ENCODE results near the gene ADAMTSL3.

- TF ChIP-seq, protein P1, sequence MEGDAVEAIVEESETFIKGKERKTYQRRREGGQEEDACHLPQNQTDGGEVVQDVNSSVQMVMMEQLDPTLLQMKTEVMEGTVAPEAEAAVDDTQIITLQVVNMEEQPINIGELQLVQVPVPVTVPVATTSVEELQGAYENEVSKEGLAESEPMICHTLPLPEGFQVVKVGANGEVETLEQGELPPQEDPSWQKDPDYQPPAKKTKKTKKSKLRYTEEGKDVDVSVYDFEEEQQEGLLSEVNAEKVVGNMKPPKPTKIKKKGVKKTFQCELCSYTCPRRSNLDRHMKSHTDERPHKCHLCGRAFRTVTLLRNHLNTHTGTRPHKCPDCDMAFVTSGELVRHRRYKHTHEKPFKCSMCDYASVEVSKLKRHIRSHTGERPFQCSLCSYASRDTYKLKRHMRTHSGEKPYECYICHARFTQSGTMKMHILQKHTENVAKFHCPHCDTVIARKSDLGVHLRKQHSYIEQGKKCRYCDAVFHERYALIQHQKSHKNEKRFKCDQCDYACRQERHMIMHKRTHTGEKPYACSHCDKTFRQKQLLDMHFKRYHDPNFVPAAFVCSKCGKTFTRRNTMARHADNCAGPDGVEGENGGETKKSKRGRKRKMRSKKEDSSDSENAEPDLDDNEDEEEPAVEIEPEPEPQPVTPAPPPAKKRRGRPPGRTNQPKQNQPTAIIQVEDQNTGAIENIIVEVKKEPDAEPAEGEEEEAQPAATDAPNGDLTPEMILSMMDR (conservative IDR thresholded peaks at IDR 0.05 in 1 of 2, IDR thresholded peaks at IDR 0.05 in 1 of 2; ENCODE audit: low read depth in 1 of 2, low read length in 2 of 2), result peak; percentile 40 to 43
- TF ChIP-seq EZH2 (IDR thresholded peaks at IDR 0.05; ENCODE audit: low read length, missing control alignments), result no peak
These were observed 380.9 kb downstream of the ADAMTSL3 start for GRCh38 chr15:84034578-84035398.
